Measurements from ENCODE around the gene ANO8.
A peak's percentile ranks its signal among the peaks of the same experiment; 100 is the strongest.
"Not testable (repeated sequence)": the region's sequence is repeated elsewhere in the genome, so short reads cannot be mapped to it uniquely, and the experiment has no call there.

Gene ANO8

GRCh38 chr19:17334414-17335409 is at the start of gene ANO8:
TSS of gene ANO8 (minus strand) at chr19:17334855. CDS start at chr19:17334670, 185 bp downstream.
- DNase-seq (ENCODE audit: low read depth): peak; percentile 88

GRCh38 chr19:17380426-17381138 is 45.9 kb upstream of the ANO8 start:
- no peak for DNase-seq (ENCODE audit: low read depth)

- DNase-seq (ENCODE audit: low read depth): no peak
Measured at GRCh38 chr19:17379221-17379631, 44.6 kb upstream of the ANO8 start.

GRCh38 chr19:17378271-17378670 is 43.6 kb upstream of the ANO8 start:
- no peak for DNase-seq (ENCODE audit: low read depth)

- DNase-seq (ENCODE audit: low read depth): no peak
Measured at GRCh38 chr19:17376935-17377600, 42.4 kb upstream of the ANO8 start, which contains the start of gene PLVAP. TSS of gene PLVAP (minus strand) at chr19:17377342. CDS start at chr19:17377288, 54 bp downstream.

GRCh38 chr19:17370026-17370587 is 35.5 kb upstream of the ANO8 start:
- no peak for DNase-seq (ENCODE audit: low read depth)

GRCh38 chr19:17365361-17365760 is 30.7 kb upstream of the ANO8 start:
- DNase-seq (ENCODE audit: low read depth): no peak

GRCh38 chr19:17363852-17364605 is 29.4 kb upstream of the ANO8 start:
- not testable (repeated sequence) for DNase-seq (ENCODE audit: low read depth)

GRCh38 chr19:17359905-17360800 is 25.5 kb upstream of the ANO8 start:
- DNase-seq (ENCODE audit: low read depth): no peak

- DNase-seq (ENCODE audit: low read depth): no peak
Measured at GRCh38 chr19:17358395-17358794, 23.7 kb upstream of the ANO8 start.

- DNase-seq (ENCODE audit: low read depth): no peak
Measured at GRCh38 chr19:17357724-17358123, 23.1 kb upstream of the ANO8 start.

- DNase-seq (ENCODE audit: low read depth): no peak
Measured at GRCh38 chr19:17357078-17357666, 22.5 kb upstream of the ANO8 start.

- DNase-seq (ENCODE audit: low read depth): no peak
Measured at GRCh38 chr19:17353386-17353785, 18.7 kb upstream of the ANO8 start.

GRCh38 chr19:17352608-17353280 is 18.1 kb upstream of the ANO8 start:
- DNase-seq (ENCODE audit: low read depth): no peak

GRCh38 chr19:17351815-17352435 is 17.3 kb upstream of the ANO8 start:
- no peak for DNase-seq (ENCODE audit: low read depth)

- DNase-seq (ENCODE audit: low read depth): no peak
Measured at GRCh38 chr19:17348700-17349099, 14.0 kb upstream of the ANO8 start.

GRCh38 chr19:17347877-17348276 is 13.2 kb upstream of the ANO8 start:
- no peak for DNase-seq (ENCODE audit: low read depth)

GRCh38 chr19:17347361-17347760 is 12.7 kb upstream of the ANO8 start:
- no peak for DNase-seq (ENCODE audit: low read depth)

Measured in activated T-helper 9 cell treated with anti-CD3 and anti-CD28 coated beads, Interleukin-2, amount 50 U/mL, for 16 hours (primary cell).